Measurements from ENCODE around the gene SLC17A6.

Gene SLC17A6

DNA sequence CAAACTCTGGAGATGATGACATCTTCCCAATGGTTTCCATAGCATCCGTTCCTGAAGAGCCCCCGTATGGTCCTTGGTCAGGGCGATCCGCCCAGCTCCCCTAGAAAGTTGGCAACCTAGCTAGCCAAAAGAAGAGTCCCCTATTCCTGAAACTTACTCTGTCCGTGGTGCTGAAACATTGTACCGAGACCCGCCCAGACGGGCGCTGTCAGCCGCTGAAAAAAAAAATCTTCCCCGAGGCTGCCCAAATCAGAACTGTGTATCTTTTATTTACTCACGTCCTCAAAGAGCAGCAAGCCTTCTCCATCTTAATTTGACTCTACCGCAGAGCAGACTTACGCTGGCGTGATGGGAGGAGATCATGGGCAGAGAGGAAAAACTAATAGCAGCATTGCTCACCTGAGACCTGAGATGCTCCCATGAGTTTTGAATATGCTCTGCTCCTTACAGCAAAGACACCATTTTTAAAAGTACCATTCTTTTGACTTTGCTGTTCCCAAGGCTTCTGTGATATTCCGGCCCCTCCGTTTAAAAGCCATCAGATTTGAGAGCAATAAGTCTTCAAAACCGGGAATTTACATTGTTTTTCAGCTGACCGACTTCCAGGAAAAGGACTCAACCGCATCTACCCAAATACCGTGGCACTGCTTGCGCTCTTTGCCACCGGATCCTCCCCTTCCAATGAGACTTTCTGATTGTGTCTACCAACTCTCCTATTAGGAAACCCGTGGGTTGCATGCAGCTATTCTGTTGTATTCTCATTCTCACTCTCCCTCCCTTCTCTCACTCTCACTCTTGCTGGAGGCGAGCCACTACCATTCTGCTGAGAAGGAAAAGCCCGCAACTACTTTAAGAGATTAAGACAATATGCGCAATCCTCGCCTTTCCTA is at the start of gene SLC17A6:
Gene SLC17A6 (plus strand): TSS at position 786 of the 890 bp plus-strand sequence. CDS start 153 bp downstream, outside the sequence.
- Histone ChIP-seq H3K27ac (no peak within 1 kb of the TSS), H3K4me3 (ENCODE audit: low read depth in 1 of 2, low read length in 1 of 2) (no peak within 1 kb of the TSS), H3K27me3 (peaks cover 83% of the 10 kb centered on the region), H3K36me3 (no peaks in the 10 kb centered on the region), H3K9me3 (no peaks in the 10 kb centered on the region), H3K4me1 (ENCODE audit: control insufficient read depth in 1 of 2, insufficient read depth in 1 of 2, low read depth in 1 of 2, low read length in 1 of 2) (no peaks in the 10 kb centered on the region)
- TF ChIP-seq, protein P1, sequence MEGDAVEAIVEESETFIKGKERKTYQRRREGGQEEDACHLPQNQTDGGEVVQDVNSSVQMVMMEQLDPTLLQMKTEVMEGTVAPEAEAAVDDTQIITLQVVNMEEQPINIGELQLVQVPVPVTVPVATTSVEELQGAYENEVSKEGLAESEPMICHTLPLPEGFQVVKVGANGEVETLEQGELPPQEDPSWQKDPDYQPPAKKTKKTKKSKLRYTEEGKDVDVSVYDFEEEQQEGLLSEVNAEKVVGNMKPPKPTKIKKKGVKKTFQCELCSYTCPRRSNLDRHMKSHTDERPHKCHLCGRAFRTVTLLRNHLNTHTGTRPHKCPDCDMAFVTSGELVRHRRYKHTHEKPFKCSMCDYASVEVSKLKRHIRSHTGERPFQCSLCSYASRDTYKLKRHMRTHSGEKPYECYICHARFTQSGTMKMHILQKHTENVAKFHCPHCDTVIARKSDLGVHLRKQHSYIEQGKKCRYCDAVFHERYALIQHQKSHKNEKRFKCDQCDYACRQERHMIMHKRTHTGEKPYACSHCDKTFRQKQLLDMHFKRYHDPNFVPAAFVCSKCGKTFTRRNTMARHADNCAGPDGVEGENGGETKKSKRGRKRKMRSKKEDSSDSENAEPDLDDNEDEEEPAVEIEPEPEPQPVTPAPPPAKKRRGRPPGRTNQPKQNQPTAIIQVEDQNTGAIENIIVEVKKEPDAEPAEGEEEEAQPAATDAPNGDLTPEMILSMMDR (IDR thresholded peaks at IDR 0.05) = no peak

DNA sequence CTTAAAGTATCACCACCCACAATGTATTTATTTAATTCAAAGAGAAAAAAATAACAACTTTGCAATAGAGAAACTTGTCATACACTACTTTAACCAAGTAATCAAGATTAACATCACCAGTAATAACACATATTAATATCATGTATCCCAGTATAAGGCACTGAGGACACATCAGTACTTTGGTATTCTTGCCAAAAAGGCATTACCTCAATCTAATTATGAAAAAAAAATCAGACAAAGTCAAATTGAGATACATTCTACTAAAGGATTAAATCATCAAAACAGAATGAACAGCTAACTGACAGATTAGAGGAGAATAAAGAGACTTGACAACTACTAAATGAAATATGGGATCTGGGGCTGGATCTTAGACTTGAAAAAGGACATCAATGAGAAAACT is 35.8 kb upstream of the SLC17A6 start:
- H3K36me3 ChIP-seq = no peaks in the 10 kb centered on the region
- peaks cover 9% of the 10 kb centered on the region for H3K27me3 ChIP-seq
- TF ChIP-seq, protein P1 (IDR thresholded peaks at IDR 0.05) = no peak
- H3K9me3 ChIP-seq = no peaks in the 10 kb centered on the region
- no peaks in the 10 kb centered on the region for H3K4me1 ChIP-seq (ENCODE audit: control insufficient read depth in 1 of 2, insufficient read depth in 1 of 2, low read depth in 1 of 2, low read length in 1 of 2)
- H3K27ac ChIP-seq = no peak overlapping the region
- H3K4me3 ChIP-seq (ENCODE audit: low read depth in 1 of 2, low read length in 1 of 2) = no peak overlapping the region

DNA sequence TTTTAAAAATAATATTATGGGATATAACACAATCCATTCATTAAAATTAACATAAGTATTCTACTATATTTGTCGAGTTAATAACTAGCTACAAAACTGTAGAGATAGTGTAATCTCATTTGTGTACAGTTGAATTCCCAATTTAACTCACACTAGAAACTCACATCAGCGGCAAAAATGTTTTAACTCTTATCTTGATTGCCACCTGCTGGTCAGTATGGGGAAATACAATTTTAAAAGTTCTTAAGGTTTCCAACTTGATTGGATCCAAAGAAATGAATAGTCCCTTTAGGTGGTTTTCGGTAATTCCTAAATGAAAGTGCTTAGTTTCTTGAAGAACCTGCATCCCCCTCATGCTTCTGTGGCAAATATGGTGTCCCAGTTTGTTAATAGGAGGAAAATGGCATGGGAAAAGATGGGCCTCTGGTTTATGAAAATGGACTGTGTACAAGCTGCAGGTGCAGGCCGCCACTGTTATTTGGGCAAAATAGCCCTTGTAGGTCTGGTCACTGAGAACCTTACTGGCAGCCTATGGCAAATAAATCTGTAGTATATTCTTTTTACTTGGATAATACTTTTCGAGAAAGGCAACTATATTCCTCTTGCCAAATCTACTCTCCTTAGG is 33.7 kb upstream of the SLC17A6 start:
- peaks cover 9% of the 10 kb centered on the region for H3K27me3 ChIP-seq
- no peaks in the 10 kb centered on the region for H3K36me3 ChIP-seq
- TF ChIP-seq, protein P1 (IDR thresholded peaks at IDR 0.05) = no peak
- no peaks in the 10 kb centered on the region for H3K4me1 ChIP-seq (ENCODE audit: control insufficient read depth in 1 of 2, insufficient read depth in 1 of 2, low read depth in 1 of 2, low read length in 1 of 2)
- H3K27ac ChIP-seq = no peak overlapping the region
- no peak overlapping the region for H3K4me3 ChIP-seq (ENCODE audit: low read depth in 1 of 2, low read length in 1 of 2)
- no peaks in the 10 kb centered on the region for H3K9me3 ChIP-seq

DNA sequence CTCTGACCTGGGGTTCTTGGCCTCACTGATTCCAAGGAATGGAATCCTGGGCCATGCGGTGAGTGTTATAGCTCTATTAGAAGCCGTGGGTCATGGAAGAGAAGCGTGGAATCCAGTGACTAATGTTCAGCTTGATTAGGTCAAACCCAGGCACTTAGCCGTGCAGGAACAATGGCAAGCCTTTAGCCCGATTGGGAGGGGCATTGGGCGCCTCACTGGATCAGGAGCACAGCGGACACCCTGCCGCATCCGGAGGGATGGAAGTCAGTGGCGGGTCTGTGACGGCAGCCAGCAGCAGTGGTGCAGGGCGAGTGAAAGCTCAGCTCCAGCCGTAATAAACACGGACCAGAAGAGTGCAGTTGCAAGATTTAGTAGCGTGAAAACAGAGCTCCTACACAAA is 20.5 kb upstream of the SLC17A6 start:
- no peaks in the 10 kb centered on the region for H3K9me3 ChIP-seq
- no peaks in the 10 kb centered on the region for H3K4me1 ChIP-seq (ENCODE audit: control insufficient read depth in 1 of 2, insufficient read depth in 1 of 2, low read depth in 1 of 2, low read length in 1 of 2)
- no peak overlapping the region for H3K27ac ChIP-seq
- TF ChIP-seq, protein P1 (IDR thresholded peaks at IDR 0.05) = no peak
- H3K4me3 ChIP-seq (ENCODE audit: low read depth in 1 of 2, low read length in 1 of 2) = no peak overlapping the region
- H3K36me3 ChIP-seq = no peaks in the 10 kb centered on the region
- H3K27me3 ChIP-seq = no peaks in the 10 kb centered on the region

DNA sequence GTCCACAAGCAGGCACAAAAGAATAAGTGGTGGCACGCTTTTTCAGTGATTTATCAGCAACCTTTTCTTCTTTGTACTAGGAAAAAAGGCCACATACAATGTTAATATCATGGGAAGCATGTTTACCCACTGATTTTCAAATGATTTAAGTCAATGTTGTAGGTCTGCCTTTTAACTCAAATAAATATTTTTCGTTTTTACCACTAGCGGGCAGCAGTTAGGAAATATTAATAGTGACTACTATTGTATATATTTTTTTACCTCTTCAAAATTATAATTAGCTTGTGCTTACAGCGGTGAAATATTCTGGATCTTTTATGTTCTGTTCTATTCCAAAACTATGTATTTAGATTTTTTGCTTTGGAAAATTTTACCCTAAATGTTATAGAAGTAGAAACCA is 6.4 kb upstream of the SLC17A6 start:
- H3K27me3 ChIP-seq = peaks cover 29% of the 10 kb centered on the region
- no peak overlapping the region for H3K27ac ChIP-seq
- no peak overlapping the region for H3K4me3 ChIP-seq (ENCODE audit: low read depth in 1 of 2, low read length in 1 of 2)
- H3K4me1 ChIP-seq (ENCODE audit: control insufficient read depth in 1 of 2, insufficient read depth in 1 of 2, low read depth in 1 of 2, low read length in 1 of 2) = no peaks in the 10 kb centered on the region
- TF ChIP-seq, protein P1 (IDR thresholded peaks at IDR 0.05) = no peak
- H3K36me3 ChIP-seq = no peaks in the 10 kb centered on the region
- H3K9me3 ChIP-seq = no peaks in the 10 kb centered on the region

Measured in neutrophil (primary cell).